GM12878 (cell line): ENCODE measurements around the gene RPL29. TPM values are rescaled to one million over a fixed set of nuclear protein-coding genes. Genes with fewer than 3 reads are reported as not detected.

Source experiments
- ATAC-seq: fragments of 200-7000 bp; cut with Tn5 transposase; 3 replicates; pipeline ENCODE4 v1.9.1; 2020; ENCODE audit warnings: mild to moderate bottlenecking, moderate library complexity
- BruUV-seq: library from RNA; stranded (reverse); fragments of 400-500 nt; replicated peaks from 2 replicates; lab custom pipeline; 2021; lab: Mats Ljungman, UMichigan
- CTCF ChIA-PET: fragments of 300-600 bp; sonication (Branson Sonifier 250); formaldehyde crosslinking; extraction: SDS; loops from one replicate; lab custom pipeline; 2021; ENCODE audit warnings: inconsistent platforms; lab: Yijun Ruan, JAX
- POLR2A ChIA-PET: fragments of 350-600 bp; formaldehyde crosslinking; extraction: SDS; loops from one replicate; lab custom pipeline; 2021; ENCODE audit warnings: inconsistent platforms; lab: Charles Lee
- RAD21 ChIA-PET: fragments of 300-600 bp; sonication (Branson Sonifier 250); formaldehyde crosslinking; loops from one replicate; lab custom pipeline; 2023; ENCODE audit warnings: antibody characterized with exemption; ENCODE audit not compliant: unreplicated experiment; lab: Charles Lee
- SMC1A ChIA-PET: fragments of 300-600 bp; sonication (Branson Sonifier 250); formaldehyde crosslinking; loops from one replicate; lab custom pipeline; 2023; ENCODE audit not compliant: unreplicated experiment, uncharacterized antibody; lab: Charles Lee
- DNase-seq: peaks from one replicate; pipeline ENCODE4 v3.0.0-alpha.2; 2011; ENCODE audit warnings: low read depth, low spot score
- FAIRE-seq: peaks from 3 replicates; lab custom pipeline; 2011; peaks lifted over from hg19 to GRCh38; lab: Jason Lieb, UNC
- H2AFZ ChIP-seq: 2 replicates; pipeline ENCODE4 v1.6.0; 2011; ENCODE audit warnings: low read depth, low read length, control low read depth; ENCODE audit not compliant: control insufficient read depth
- H3K27ac ChIP-seq: 2 replicates; pipeline ENCODE4 v1.5.1; 2011; ENCODE audit warnings: control low read depth; ENCODE audit not compliant: control insufficient read depth, insufficient read depth
- H3K27me3 ChIP-seq, 2 experiments: replicated peaks in 1 of 2; 2 replicates each; pipeline versions ENCODE4 v1.6.0 to v1.6.1; 2011; ENCODE audit warnings: low read length in 1 of 2; ENCODE audit not compliant: control insufficient read depth in 2 of 2, insufficient read depth in 2 of 2
- H3K36me3 ChIP-seq, 2 experiments: 2 replicates each; pipeline ENCODE4 v1.5.1; 2011; ENCODE audit warnings: low read length in 1 of 2; ENCODE audit not compliant: control insufficient read depth in 2 of 2, insufficient read depth in 2 of 2
- H3K4me1 ChIP-seq: 2 replicates; pipeline ENCODE4 v1.6.1; 2011; ENCODE audit warnings: mild to moderate bottlenecking, low read length, moderate library complexity, mixed read lengths; ENCODE audit not compliant: control insufficient read depth, insufficient read depth
- H3K4me2 ChIP-seq: 2 replicates; pipeline ENCODE4 v1.6.0; 2011; ENCODE audit warnings: control low read depth; ENCODE audit not compliant: control insufficient read depth, insufficient read depth
- H3K4me3 ChIP-seq: fragments of 200-600 bp; sonication (generic); 2 replicates; pipeline ENCODE4 v1.5.1; 2016
- H3K79me2 ChIP-seq: 2 replicates; pipeline ENCODE4 v1.6.0; 2011; ENCODE audit warnings: low read length; ENCODE audit not compliant: control insufficient read depth, insufficient read depth
- H3K9ac ChIP-seq: 2 replicates; pipeline ENCODE4 v1.8.0; 2011; ENCODE audit warnings: low read length, control low read depth, mixed read lengths; ENCODE audit not compliant: control insufficient read depth, insufficient read depth
- H3K9me3 ChIP-seq: replicated peaks from 3 replicates; pipeline ENCODE4 v1.5.1; 2011; ENCODE audit warnings: mild to moderate bottlenecking, low read length; ENCODE audit not compliant: control insufficient read depth, insufficient read depth
- H4K20me1 ChIP-seq: 2 replicates; pipeline ENCODE4 v1.6.0; 2011; ENCODE audit not compliant: control insufficient read depth, insufficient read depth
- ASH2L ChIP-seq: fragments of 300-600, 200-600 bp; sonication (generic); IDR thresholded peaks from 2 replicates; pipeline ENCODE4 v1.6.1; 2017; ENCODE audit warnings: low read depth, mild to moderate bottlenecking, borderline replicate concordance
- CBFB ChIP-seq: IDR thresholded peaks from 2 replicates; pipeline ENCODE4 v1.6.1; 2016; ENCODE audit warnings: antibody characterized with exemption, low read depth
- CHD2 ChIP-seq: IDR thresholded peaks from 2 replicates; pipeline ENCODE4 v1.6.1; 2011; ENCODE audit warnings: low read depth, low read length, improper control_type of control experiment, borderline replicate concordance
- CHD4 ChIP-seq: fragments of 200-600 bp; sonication (generic); IDR thresholded peaks from 2 replicates; pipeline ENCODE4 v1.6.1; 2016; ENCODE audit warnings: mild to moderate bottlenecking
- LARP7 ChIP-seq: fragments of 450-650 bp; IDR thresholded peaks from 2 replicates; pipeline ENCODE4 v1.6.1; 2017; ENCODE audit warnings: mild to moderate bottlenecking
- MTA2 ChIP-seq: fragments of 450-650 bp; IDR thresholded peaks from 2 replicates; pipeline ENCODE4 v1.6.1; 2016; ENCODE audit warnings: low read depth, mild to moderate bottlenecking, moderate library complexity
- MYC ChIP-seq: IDR thresholded peaks from 2 replicates; pipeline ENCODE4 v1.6.1; 2011; ENCODE audit warnings: mild to moderate bottlenecking, low read length, moderate library complexity, inconsistent platforms; ENCODE audit not compliant: insufficient read depth, insufficient replicate concordance, insufficient read length, severe bottlenecking
- NR2F1 ChIP-seq: fragments of 450-650 bp; conservative IDR thresholded peaks from 2 replicates; pipeline ENCODE4 v1.6.1; 2017; ENCODE audit warnings: mild to moderate bottlenecking
- RB1 ChIP-seq: fragments of 450-650 bp; formaldehyde crosslinking; IDR thresholded peaks from 2 replicates; pipeline ENCODE4 v1.6.1; 2017; ENCODE audit warnings: mild to moderate bottlenecking, borderline replicate concordance
- SREBF1 ChIP-seq: IDR thresholded peaks from 2 replicates; pipeline ENCODE4 v1.6.1; 2012; ENCODE audit warnings: mild to moderate bottlenecking, low read length
- YY1 ChIP-seq: IDR thresholded peaks from 2 replicates; pipeline ENCODE4 v1.6.1; 2011; ENCODE audit warnings: low read depth, mild to moderate bottlenecking, low read length
- ZZZ3 ChIP-seq: IDR thresholded peaks from 2 replicates; pipeline ENCODE4 v1.6.1; 2011; ENCODE audit warnings: low read depth; ENCODE audit not compliant: control insufficient read depth, insufficient read length
- WGBS: methylation state at CpG from one replicate; pipeline ENCODE4 v1.1.6; 2016; ENCODE audit warnings: low lambda C conversion rate; ENCODE audit not compliant: insufficient replicate concordance, insufficient coverage; ENCODE audit errors: missing lambda C conversion rate; 5-methylcytosine and 5-hydroxymethylcytosine counted together
- in situ Hi-C: fragments of 300-500 bp; cut with MboI; formaldehyde crosslinking; loops from 9 replicates; pipeline ENCODE4 v1.14.3; 2018; ENCODE audit warnings: mixed read lengths
- intact Hi-C: fragments of 100-400 bp; cut with micrococcal nuclease; formaldehyde crosslinking; loops from one replicate; pipeline ENCODE4 v1.14.2; 2022; ENCODE audit not compliant: unreplicated experiment
- polyA plus RNA-seq, 11 experiments: library from polyadenylated mRNA; depleted of rRNA in 4 of 11; unstranded in 6 of 11; stranded (reverse) in 5 of 11; fragments of >200 nt; fragmentation: Nextera tagmentation in 4 of 11; fragmentation: Illumina TruSeq in 1 of 11; extraction: Ambion mirVana in 4 of 11; extraction: Trizol in 1 of 11; gene quantifications; 1 replicate in 1 of 11; 2 replicates in 10 of 11; pipeline versions ENCODE4 v1.2.1 to v1.2.3, GENCODE V29; 2011 to 2016; ENCODE audit warnings: inconsistent platforms in 2 of 11, missing spikeins in 2 of 11, low read depth in 1 of 11
- total RNA-seq, 4 experiments: library from RNA; depleted of rRNA in 3 of 4; stranded (reverse); fragments of >200 nt in 3 of 4; fragmentation: Illumina TruSeq in 1 of 4; extraction: Trizol in 1 of 4; gene quantifications; 2 replicates each; pipeline versions ENCODE4 v1.2.1 to v1.2.3, GENCODE V29; 2013 to 2021
- TF ChIP-seq, protein P1 (sequence below): fragments of 450-650 bp; IDR thresholded peaks from 2 replicates; pipeline ENCODE4 v1.6.1; 2017; ENCODE audit warnings: mild to moderate bottlenecking, moderate library complexity
- TF ChIP-seq, protein P2 (sequence below): fragments of 450-650 bp; IDR thresholded peaks from 2 replicates; pipeline ENCODE4 v1.6.1; 2016; ENCODE audit warnings: mild to moderate bottlenecking

Gene RPL29
- total and polyA plus RNA-seq, 10 of the 15 experiments (the other 5 are each of a cell fraction or from before 2014, with no cell fraction given), result 1,053 to 2,477 (median 1,657) TPM

DNA sequence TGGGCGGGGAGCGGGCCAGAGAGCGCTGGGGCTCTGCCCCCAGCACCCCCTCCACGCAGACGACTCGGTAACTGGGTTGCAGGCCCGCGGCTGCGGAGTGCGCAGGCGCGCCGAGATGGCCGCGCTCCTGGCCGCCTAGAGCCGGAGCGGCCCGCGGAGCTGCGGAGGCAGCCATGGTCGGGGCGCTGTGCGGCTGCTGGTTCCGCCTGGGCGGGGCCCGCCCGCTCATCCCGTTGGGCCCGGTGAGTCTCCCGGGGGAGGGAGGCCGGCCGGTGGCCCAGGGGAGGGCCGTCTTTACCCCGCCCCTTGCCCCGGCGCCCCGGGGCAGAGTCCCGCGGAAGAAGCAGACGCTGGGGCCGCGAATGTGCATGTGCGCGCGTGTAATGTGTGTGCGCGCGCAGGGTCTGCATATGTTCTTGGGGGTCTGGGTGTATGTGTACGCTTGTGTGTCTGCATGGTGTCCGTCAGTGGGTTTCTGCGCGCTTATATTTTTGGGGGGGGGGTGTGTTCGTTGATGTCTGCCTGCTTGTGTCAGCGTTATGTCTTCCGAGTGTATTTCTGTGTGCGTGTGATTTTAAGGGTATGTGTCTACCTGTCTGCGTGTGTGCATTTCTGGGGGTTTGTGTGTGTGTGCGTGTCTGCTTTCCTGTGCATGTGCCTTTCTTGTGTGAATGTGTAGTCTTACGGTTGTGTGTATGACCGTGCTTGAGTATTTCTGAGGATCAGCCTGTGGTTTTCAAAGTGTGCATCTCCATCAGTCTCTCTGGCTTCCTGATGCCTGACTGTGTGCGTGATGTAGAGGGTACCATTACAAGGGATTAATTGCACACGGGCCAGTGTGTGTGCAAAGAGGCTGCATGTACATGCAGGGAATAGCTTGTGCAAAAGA is 20.5 kb downstream of the RPL29 start, which contains the start of gene ABHD14A:
Gene ABHD14A (plus strand): TSS at position 102 of the 889 bp plus-strand sequence. CDS start 72 bp downstream, at position 174.
- H3K4me3 ChIP-seq, result peak within 1 kb of the TSS; percentile 84
- peak within 1 kb of the TSS; percentile 91 for H3K27ac ChIP-seq
- ATAC-seq (peak; percentile 91), DNase-seq (no peak), FAIRE-seq (peak; percentile 66)
- peak within 1 kb of the TSS; percentile 90 for H3K9ac ChIP-seq
- H3K79me2 ChIP-seq, result peaks cover 5% of the 10 kb centered on the region; the same call in 1 of the 2 replicates
- intact Hi-C loops, result loop anchor here (1.0 kb wide), 1 partner anchor 33 kb away; the partner anchor contains the start of gene PARP3
- CTCF ChIA-PET, result interaction anchor here (0.9 to 5.3 kb wide), 4 partner anchors 8 to 32 kb away, joined by 3 to 79 read pairs (median 30); partner anchors contain the start of genes ACY1, PARP3 and RRP9
- RAD21 ChIA-PET, result interaction anchor here (0.8 to 2.3 kb wide), 3 partner anchors 8 to 82 kb away, joined by 3 to 24 read pairs (median 3); partner anchors contain the start of genes ACY1, DUSP7 and RRP9
- H3K4me1 ChIP-seq, result peaks cover 15% of the 10 kb centered on the region
- in situ Hi-C loops, result no loop called here
- no TSS peak for BruUV-seq
- H3K9me3 ChIP-seq, result no peaks in the 10 kb centered on the region
- H3K4me2 ChIP-seq, result peak within 1 kb of the TSS; percentile 76
- peak within 1 kb of the TSS; percentile 96 for H2AFZ ChIP-seq
- POLR2A ChIA-PET, result interaction anchor here (0.7 to 2.7 kb wide), 3 partner anchors 8 to 33 kb away, joined by 3 to 28 read pairs (median 24); partner anchors contain the start of genes ACY1, PARP3 and RRP9
- no peaks in the 10 kb centered on the region for H3K36me3 ChIP-seq
- SMC1A ChIA-PET, result interaction anchor here (0.9 to 5.2 kb wide), 4 partner anchors 8 to 37 kb away, joined by 3 to 33 read pairs (median 10); partner anchors contain the start of genes ACY1, PARP3 and RRP9
- no peaks in the 10 kb centered on the region for H4K20me1 ChIP-seq
- 3% methylated on average over 51 of the region's 63 CpGs for WGBS
- H3K27me3 ChIP-seq, result no peaks in the 10 kb centered on the region
- TF ChIP-seq LARP7, result peak; percentile 84; the same call in 1 of the 2 replicates
- TF ChIP-seq CHD2, result no peak
- no peak for TF ChIP-seq CHD4
- TF ChIP-seq, protein P1, sequence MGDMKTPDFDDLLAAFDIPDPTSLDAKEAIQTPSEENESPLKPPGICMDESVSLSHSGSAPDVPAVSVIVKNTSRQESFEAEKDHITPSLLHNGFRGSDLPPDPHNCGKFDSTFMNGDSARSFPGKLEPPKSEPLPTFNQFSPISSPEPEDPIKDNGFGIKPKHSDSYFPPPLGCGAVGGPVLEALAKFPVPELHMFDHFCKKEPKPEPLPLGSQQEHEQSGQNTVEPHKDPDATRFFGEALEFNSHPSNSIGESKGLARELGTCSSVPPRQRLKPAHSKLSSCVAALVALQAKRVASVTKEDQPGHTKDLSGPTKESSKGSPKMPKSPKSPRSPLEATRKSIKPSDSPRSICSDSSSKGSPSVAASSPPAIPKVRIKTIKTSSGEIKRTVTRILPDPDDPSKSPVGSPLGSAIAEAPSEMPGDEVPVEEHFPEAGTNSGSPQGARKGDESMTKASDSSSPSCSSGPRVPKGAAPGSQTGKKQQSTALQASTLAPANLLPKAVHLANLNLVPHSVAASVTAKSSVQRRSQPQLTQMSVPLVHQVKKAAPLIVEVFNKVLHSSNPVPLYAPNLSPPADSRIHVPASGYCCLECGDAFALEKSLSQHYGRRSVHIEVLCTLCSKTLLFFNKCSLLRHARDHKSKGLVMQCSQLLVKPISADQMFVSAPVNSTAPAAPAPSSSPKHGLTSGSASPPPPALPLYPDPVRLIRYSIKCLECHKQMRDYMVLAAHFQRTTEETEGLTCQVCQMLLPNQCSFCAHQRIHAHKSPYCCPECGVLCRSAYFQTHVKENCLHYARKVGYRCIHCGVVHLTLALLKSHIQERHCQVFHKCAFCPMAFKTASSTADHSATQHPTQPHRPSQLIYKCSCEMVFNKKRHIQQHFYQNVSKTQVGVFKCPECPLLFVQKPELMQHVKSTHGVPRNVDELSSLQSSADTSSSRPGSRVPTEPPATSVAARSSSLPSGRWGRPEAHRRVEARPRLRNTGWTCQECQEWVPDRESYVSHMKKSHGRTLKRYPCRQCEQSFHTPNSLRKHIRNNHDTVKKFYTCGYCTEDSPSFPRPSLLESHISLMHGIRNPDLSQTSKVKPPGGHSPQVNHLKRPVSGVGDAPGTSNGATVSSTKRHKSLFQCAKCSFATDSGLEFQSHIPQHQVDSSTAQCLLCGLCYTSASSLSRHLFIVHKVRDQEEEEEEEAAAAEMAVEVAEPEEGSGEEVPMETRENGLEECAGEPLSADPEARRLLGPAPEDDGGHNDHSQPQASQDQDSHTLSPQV, result no peak
- TF ChIP-seq NR2F1, result peak; percentile 44; the same call in 1 of the 2 replicates
- TF ChIP-seq RB1, result peak; percentile 47; the same call in 1 of the 2 replicates
- TF ChIP-seq MTA2, result no peak
- no peak for TF ChIP-seq SREBF1
- peak; percentile 93 for TF ChIP-seq YY1
- no peak for TF ChIP-seq MYC
- no peak for TF ChIP-seq ZZZ3
- TF ChIP-seq CBFB, result no peak
- TF ChIP-seq, protein P2, sequence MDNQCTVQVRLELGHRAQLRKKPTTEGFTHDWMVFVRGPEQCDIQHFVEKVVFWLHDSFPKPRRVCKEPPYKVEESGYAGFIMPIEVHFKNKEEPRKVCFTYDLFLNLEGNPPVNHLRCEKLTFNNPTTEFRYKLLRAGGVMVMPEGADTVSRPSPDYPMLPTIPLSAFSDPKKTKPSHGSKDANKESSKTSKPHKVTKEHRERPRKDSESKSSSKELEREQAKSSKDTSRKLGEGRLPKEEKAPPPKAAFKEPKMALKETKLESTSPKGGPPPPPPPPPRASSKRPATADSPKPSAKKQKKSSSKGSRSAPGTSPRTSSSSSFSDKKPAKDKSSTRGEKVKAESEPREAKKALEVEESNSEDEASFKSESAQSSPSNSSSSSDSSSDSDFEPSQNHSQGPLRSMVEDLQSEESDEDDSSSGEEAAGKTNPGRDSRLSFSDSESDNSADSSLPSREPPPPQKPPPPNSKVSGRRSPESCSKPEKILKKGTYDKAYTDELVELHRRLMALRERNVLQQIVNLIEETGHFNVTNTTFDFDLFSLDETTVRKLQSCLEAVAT, result peak; percentile 53
- TF ChIP-seq ASH2L, result no peak
